8988T (cell line): Measurements from ENCODE around the gene C1orf21.

ENCODE experiments used
- DNase-seq: peaks from one replicate; pipeline ENCODE4 v3.0.0; 2011

The C1orf21 gene

GRCh38 chr1:184559117-184559713 lies 172.4 kb downstream of the C1orf21 start:
- DNase-seq, result no peak

DNA sequence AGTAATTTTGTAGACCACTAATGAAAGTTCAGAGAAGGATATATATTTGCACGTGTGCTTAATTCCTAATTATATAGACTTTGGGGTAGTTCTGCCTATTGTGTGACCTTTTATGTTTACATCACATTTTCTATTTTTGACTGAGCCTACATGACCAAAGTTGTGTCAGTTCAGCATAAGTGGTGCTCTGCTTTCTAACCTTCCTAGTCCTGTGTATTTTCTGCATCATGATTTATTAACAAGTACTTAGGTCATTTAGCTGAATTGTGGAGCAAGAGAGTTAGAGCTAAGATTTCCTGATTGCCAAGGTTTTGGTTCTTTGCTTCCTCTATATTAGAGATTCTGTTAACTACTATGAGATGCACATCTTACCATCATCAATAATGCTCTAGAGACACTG lies 176.0 kb downstream of the C1orf21 start:
- no peak for DNase-seq

DNA sequence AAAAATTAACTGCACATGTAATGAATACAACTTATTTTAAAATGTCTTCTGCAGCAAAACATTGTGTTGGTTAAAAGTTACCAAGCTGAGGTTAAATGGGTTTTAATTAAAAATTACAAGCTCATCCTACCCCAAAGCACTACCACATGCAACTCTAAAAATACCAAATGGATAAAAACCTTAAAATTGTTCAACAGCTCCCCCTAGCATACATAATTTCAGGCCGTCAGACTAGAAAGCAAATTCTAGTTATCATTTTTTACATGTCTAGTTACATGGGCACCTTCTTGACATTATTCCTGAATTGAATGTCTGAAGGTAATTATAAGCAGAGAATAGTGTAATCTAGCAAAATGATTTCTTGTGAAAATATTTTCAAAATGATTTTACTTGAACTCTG lies 176.5 kb downstream of the C1orf21 start:
- no peak for DNase-seq

- no peak for DNase-seq
These were observed 180.2 kb downstream of the C1orf21 start for GRCh38 chr1:184567009-184567408.

GRCh38 chr1:184567637-184568036 lies 180.8 kb downstream of the C1orf21 start:
- no peak for DNase-seq

DNA sequence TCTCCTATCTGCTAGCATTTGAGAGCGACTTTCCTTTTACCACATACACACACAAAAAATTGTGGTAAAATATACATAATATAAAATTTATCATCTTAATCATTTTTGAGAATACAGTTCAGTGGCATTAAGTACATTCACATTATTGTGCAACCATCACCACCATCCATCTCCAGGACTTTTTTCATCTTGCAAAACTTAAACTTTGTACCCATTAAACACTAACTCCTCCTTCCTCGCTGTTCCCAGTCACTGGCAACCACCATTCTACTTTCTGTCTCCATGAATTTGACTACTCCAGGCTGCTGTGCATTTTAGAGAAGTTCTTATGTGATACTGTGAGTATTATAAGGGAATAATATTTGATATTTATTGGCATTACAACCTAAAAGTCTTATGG lies 181.3 kb downstream of the C1orf21 start:
- no peak for DNase-seq

GRCh38 chr1:184569106-184569505 lies 182.3 kb downstream of the C1orf21 start:
- DNase-seq, result no peak

- DNase-seq, result no peak
These were observed 187.8 kb downstream of the C1orf21 start for GRCh38 chr1:184574588-184574987.

- no peak for DNase-seq
These were observed 190.0 kb downstream of the C1orf21 start for GRCh38 chr1:184576822-184577221.

DNA sequence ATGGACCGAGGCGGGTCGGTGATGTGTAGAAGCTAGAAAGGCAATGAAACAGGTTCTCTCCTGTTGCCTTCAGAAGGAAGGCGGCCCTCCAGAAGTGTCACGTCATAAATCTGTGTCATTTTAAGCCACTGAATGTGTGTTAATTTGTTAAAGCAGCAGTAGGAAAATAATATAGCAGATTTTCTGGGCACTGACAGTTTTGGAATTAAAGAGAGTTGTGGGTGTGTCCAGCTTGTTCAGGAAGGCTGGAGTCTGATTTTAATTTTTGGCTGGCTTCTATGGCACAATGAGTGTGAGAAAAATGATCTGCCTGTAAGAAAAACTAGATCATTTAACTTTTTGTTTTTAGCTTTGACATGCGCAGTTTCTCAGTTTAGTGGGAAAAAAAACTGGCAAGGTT lies 190.5 kb downstream of the C1orf21 start:
- no peak for DNase-seq

- DNase-seq, result no peak
These were observed 195.6 kb downstream of the C1orf21 start for GRCh38 chr1:184582411-184582810.

- no peak for DNase-seq
These were observed 197.0 kb downstream of the C1orf21 start for GRCh38 chr1:184583849-184584248.

DNA sequence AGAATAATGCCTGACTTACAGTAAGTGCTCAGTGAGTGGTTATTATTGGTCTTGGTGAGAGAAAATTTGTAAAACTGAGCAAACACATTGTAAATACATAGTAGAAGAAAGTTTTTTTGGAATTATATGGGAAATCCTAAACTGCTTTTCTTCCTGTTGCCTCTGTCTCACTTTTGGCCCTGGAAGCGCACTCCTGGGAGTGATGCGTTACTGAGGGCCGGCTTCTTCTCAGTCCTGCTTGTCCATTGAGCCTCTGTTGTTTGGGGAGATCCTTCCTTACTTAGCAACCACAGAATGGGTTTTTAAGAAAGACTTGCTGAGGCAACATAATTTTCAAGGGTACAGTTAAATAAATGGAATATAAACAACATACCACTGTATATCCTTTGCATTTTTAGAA lies 201.9 kb downstream of the C1orf21 start:
- DNase-seq, result no peak

- DNase-seq, result no peak
These were observed 203.4 kb downstream of the C1orf21 start for GRCh38 chr1:184590163-184590750.

DNA sequence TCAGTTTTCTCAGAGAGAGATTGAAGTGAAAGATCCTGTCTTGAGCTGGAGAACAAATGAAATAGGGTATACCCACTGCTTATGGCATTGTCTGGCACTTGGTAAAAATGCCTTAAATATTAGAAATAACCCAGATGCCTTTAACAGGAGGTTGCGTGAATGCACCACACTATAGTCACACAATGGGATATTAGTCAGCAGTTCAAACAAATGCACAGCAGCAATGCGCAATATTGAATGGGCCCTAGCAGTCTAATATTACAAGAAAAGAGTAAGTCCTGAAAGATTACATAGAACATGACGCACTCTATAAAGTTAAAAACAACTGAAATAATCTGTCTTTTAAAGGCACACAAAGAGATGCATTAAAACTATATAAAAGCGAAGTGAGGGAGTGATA lies 206.8 kb downstream of the C1orf21 start:
- no peak for DNase-seq

DNA sequence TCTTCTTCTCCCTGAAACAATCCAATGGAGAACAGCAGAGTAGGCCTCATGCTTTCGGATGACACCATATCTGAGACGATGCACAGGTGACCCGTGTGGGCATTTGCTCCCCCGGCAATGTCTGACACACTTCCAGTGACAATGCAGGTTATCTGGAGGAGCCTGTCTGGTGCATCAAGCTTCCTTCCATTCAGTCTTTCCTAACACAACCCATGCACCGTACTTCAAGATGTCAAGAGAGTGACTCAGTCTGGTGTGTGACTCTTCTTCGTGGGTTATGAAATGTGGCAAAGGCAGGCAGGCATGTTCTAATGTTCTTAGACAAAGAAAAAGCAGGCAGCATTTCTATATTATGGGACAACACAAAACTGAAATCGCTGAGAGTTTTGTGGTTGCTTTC lies 208.8 kb downstream of the C1orf21 start:
- DNase-seq, result no peak

DNA sequence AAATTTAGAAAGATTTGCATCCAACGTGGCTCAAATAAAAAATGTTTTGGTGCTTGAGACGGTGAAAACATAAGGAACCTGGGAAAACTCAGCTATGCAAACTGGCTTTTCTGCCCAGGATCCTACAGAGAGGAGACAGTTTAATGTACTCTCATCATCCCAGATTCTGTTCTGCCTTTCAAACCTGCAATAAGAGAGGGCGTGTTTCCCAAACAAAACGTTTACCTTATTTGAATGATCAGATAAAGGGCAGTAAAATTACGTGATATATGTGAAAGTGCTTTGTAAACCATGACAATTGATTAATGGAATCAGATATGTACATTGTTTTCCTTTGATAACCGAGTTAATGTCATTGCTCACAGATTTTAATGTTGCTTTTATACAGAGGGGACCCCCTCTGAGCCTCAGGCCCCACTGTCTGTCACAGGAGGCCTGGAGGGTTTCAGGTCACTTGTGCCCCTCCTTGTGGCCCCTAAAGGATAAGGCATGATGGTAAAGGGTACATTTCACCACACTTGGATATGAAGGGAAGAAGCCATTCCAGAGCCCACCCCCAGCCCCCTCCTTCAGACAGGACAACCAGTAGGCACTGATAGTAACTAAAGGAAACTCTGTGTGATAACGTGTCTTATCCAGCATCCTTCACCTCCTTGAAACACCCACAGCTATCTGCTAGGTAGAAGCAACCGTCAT lies 210.3 kb downstream of the C1orf21 start:
- DNase-seq, result no peak

DNA sequence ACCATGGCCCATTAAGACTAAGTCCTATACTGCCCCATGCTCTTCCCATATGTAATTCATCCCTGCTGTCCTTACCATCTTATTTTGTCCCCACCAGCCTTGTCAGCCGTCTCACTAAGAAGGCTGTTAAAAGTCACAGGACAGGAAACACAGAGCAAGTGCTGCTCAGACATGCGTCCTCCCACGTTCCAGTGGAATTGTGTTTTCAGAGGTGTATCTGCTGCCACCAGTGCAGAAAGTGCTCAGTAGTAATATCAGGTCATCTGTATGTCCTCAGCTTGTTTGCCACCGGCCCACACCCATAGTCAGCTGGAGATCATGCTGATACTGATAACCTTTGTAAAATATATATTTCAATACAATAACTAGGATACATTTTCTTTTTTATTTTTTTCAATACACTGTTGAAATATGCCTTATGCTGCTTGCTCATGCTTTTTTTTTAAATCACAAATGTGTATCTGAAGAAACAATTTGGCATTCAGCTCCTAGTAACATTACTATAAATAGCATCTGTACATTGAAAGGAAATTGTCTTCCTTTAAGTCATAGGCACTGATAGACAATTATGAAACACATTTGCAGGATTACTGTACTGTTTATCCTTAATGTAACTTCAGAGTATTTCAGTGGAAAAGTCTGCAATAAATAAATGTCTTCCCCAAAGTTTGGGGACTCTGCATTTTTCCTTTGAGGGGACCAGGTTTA lies 211.0 kb downstream of the C1orf21 start:
- DNase-seq, result no peak

DNA sequence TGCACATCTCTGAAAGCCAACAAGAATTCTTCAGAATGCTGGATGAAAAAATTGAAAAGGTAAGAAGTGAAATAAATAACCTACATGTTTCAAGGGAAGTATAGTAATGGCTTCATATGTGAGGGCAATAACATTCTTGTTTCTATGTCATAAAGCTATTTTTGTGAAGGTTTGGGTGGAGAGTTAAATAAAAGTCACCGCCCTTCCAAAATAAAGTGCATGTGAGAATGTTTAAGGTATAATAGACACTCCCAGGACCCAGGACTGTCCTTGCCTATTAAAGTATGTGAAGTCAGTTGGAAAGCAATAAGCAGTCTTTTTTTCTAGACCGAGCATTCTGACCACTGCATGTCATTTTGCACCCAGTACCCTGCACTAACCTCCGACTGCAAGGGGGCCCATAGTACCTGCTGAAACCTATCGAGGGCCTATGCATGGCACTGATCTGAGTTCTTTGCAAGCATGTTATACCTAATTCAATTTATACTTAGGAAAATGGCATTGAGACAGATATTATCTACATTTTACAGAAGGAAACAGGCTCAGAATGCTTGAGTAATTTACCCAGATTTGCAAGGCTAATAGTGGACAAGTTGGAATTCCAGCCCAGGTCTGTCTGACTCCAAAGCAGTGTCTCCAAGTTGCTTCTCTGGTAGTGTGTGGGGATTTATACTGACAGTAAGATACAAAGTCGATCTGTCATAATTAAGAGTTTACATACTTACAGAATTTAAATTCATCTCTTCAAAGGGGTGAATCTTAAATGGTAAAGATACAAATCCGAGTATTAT lies 211.8 kb downstream of the C1orf21 start:
- DNase-seq, result no peak

GRCh38 chr1:184604152-184604900 lies 217.5 kb downstream of the C1orf21 start:
- DNase-seq, result no peak

DNA sequence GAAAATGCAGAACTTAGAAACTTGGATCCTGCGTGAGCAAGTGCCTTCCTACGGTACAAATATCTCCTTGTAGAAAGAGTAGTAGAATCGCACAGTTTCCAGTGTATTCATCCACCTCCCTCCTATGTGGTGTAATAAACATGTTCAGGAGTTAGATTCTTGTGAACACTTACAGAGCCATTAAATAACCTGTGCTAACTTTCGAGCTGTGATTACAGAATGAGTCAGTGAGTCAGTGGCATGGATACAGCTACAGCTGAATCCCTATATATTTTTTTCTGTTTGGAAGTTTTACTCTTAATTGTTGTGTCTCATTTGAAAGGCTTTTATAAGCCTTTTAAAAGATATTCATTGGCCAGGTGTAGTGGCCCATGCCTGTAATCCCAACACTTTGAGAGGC lies 219.1 kb downstream of the C1orf21 start:
- no peak for DNase-seq

GRCh38 chr1:184606786-184607185 lies 220.0 kb downstream of the C1orf21 start:
- no peak for DNase-seq
